WTC11 (cell line): Measurements from ENCODE around the gene CNPY1.

ENCODE experiments used
- CREB1 ChIP-seq: sonication (generic); formaldehyde crosslinking; IDR thresholded peaks from 2 replicates; pipeline ENCODE4 v1.8.0; 2023; ENCODE audit warnings: mild to moderate bottlenecking, missing genetic modification reagents
- CTCF ChIP-seq: fragments of 200-600 bp; IDR thresholded peaks from 2 replicates; pipeline ENCODE4 v1.8.0; 2022; ENCODE audit warnings: antibody characterized with exemption
- E2F4 ChIP-seq: sonication (generic); formaldehyde crosslinking; IDR thresholded peaks from 2 replicates; pipeline ENCODE4 v1.8.1; 2022; ENCODE audit warnings: low read depth, mild to moderate bottlenecking, moderate library complexity, missing genetic modification reagents, borderline replicate concordance
- FOXJ3 ChIP-seq: sonication (generic); formaldehyde crosslinking; IDR thresholded peaks from 2 replicates; pipeline ENCODE4 v1.9.0; 2021; ENCODE audit warnings: missing genetic modification reagents, mild to moderate bottlenecking, borderline replicate concordance
- FOXP1 ChIP-seq: sonication (generic); formaldehyde crosslinking; IDR thresholded peaks from 2 replicates; pipeline ENCODE4 v1.8.0; 2022; ENCODE audit warnings: missing genetic modification reagents, mild to moderate bottlenecking, moderate library complexity, borderline replicate concordance
- IRF1 ChIP-seq: sonication (generic); formaldehyde crosslinking; IDR thresholded peaks from 2 replicates; pipeline ENCODE4 v1.8.0; 2023; ENCODE audit warnings: missing genetic modification reagents
- MAX ChIP-seq: sonication (generic); formaldehyde crosslinking; IDR thresholded peaks from 2 replicates; pipeline ENCODE4 v1.8.0; 2022; ENCODE audit warnings: mild to moderate bottlenecking, missing genetic modification reagents
- NFYB ChIP-seq: sonication (generic); formaldehyde crosslinking; conservative IDR thresholded peaks from 2 replicates; pipeline ENCODE4 v1.8.0; 2022; ENCODE audit warnings: low read depth, missing genetic modification reagents
- NR1H2 ChIP-seq: sonication (generic); formaldehyde crosslinking; IDR thresholded peaks from 2 replicates; pipeline ENCODE4 v1.9.0; 2021; ENCODE audit warnings: mild to moderate bottlenecking, moderate library complexity, missing genetic modification reagents
- NR2C2 ChIP-seq: sonication (generic); formaldehyde crosslinking; IDR thresholded peaks from 2 replicates; pipeline ENCODE4 v1.8.0; 2022; ENCODE audit warnings: mild to moderate bottlenecking, missing genetic modification reagents
- SP1 ChIP-seq: sonication (generic); formaldehyde crosslinking; conservative IDR thresholded peaks from 2 replicates; pipeline ENCODE4 v1.8.1; 2022; ENCODE audit warnings: missing genetic modification reagents
- ZNF425 ChIP-seq: fragments of 250-450 bp; sonication (Bioruptor Pico); conservative IDR thresholded peaks from 2 replicates; pipeline ENCODE4 v1.9.0; 2021; ENCODE audit warnings: mild to moderate bottlenecking
- ZNF532 ChIP-seq: fragments of 250-450 bp; sonication (Bioruptor Pico); IDR thresholded peaks from 2 replicates; pipeline ENCODE4 v1.9.0; 2021; ENCODE audit warnings: mild to moderate bottlenecking, borderline replicate concordance

GRCh38 chr7:155588468-155588998, 42.2 kb upstream of the CNPY1 start:
- TF ChIP-seq CTCF (no peak), NFYB (CRISPR knock-in tag) (no peak), FOXP1 (CRISPR knock-in tag) (no peak), NR2C2 (CRISPR knock-in tag) (no peak), SP1 (no peak), ZNF425 (CRISPR knock-in tag) (no peak), ZNF532 (CRISPR knock-in tag) (no peak), CREB1 (CRISPR knock-in tag) (no peak), MAX (CRISPR knock-in tag) (no peak), IRF1 (no peak), NR1H2 (no peak), FOXJ3 (CRISPR knock-in tag) (no peak), E2F4 (CRISPR knock-in tag) (no peak)
